HL-60 (cell line): ENCODE data around the gene EVA1A.

Experiments
- CTCF ChIP-seq: IDR thresholded peaks from one replicate; pipeline ENCODE4 v1.5.1; 2011; ENCODE audit warnings: low read length, control low read depth, inconsistent platforms; ENCODE audit not compliant: insufficient read depth
- POLR2AphosphoS5 ChIP-seq: IDR thresholded peaks from 2 replicates; pipeline ENCODE4 v1.6.1; 2012; ENCODE audit warnings: low read depth
- REST ChIP-seq: IDR thresholded peaks from 2 replicates; pipeline ENCODE4 v1.6.1; 2012; ENCODE audit warnings: low read depth; ENCODE audit not compliant: insufficient replicate concordance

GRCh38 chr2:75570024-75570947 is 9.5 kb upstream of the EVA1A start:
- TF ChIP-seq POLR2AphosphoS5 (no peak), CTCF (no peak), REST (no peak)
